ENCODE results near the gene HLA-DRA. TPM values are rescaled to one million over a fixed set of nuclear protein-coding genes. Genes with fewer than 3 reads are reported as not detected.

Gene HLA-DRA
- total RNA-seq, 1 experiment from 2014 or later = 1.2 TPM

DNA sequence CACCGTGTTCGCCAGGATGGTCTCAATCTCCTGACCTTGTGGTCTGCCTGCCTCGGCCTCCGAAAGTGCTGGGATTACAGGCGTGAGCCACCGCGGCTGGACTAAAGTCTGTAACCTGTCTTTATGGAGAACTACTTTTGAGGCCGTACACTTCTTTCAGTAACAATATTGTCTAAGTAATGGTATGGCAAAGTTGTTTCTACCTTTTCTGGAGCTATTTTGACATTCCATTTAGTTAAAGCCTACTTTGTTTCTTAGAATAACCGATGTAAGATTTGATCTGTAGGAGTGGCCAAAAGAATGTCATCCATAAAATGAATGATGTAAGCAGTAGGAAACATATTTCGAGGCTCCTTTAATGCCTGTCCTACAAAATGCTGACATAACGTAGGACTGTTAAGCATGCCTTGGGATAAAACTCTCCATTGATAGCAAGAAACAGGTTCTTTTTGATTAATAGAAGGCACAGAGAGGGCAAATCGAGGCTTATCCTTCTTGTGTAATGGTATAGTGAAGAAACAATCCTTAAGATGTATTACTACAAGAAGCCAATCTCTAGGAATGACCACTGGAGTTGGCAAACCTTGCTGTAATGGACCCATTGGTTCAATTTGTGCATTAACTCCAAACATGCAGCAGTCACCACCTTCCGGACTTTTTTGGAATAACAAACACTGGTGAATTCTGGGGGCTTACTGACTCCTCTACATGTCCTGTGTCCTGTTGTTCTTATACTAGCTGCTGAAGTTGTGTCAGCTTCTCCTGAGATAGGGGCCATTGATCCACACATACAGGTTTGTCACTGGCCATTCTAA, 35.9 kb downstream of the HLA-DRA start:
- no peak for DNase-seq (ENCODE audit: low read depth)

DNA sequence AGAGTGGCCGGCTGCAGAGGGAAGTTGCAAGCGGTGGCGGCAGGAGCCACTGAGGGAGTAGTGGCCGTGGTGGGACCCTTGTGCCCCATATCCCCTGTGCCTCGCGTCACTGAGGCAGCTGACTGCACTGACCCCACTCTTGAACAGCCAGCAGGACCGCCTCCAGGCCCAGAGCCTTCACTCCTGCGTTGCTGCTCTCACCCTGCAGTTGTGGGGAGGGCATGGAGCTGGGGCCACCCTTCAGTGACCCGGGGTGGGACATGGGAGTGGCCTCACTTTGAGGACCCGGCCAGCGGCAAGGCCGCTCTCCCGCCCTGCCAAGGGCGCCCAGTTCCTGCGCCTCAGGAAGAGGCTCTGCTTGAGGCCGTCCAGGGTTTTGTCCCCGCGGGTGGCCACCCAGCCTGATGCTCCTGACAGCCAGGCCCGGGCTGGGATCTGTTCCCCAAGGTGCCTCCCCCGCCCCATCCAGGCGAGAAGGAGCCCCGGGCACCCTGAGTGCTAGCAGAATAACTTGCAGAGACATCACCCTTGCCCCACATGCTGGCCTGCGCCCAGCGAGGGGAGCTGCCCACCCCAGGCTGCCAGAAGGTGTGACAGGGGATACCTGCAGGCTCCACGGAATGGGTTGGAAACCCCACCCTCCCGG, 44.4 kb downstream of the HLA-DRA start:
- no peak for DNase-seq (ENCODE audit: low read depth)

DNA sequence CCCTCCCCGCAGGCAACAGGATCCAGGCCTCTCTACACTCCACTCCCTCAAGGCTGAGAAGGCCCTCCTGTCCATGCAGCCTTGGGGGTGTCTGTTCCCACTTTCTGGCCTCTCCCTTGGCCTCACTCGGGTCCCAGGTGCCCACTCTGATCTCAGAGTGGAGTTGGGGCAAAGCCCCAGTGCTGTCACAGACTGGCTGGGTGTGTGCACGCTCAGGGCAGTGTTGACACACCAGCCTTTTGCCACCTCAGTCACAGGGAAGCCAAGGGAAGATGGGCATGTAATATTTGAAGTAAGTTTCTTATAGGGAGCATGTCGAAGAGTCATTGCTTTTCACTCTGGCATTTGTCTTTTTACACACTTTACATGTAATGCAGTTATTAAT, 44.9 kb downstream of the HLA-DRA start:
- DNase-seq (ENCODE audit: low read depth) = no peak

DNA sequence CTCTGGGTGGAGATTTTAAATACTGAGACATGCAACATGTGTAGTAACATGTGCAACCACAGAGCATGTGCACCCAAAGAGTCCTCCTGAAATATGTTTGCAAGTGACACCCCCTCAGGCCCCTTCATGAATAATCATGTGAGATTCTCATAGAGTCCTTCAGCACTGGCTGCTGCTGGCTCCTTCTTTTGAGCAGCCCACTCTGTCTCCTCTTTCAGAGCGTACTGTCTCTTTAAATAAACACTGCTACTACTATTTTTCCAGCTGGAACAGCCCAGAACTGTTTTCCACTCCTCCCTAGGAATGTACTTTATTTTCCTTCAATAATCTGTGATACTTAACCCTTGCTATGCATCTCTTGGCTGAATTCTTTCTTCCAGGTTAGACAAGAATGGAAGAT, 48.4 kb downstream of the HLA-DRA start:
- DNase-seq (ENCODE audit: low read depth) = no peak

DNA sequence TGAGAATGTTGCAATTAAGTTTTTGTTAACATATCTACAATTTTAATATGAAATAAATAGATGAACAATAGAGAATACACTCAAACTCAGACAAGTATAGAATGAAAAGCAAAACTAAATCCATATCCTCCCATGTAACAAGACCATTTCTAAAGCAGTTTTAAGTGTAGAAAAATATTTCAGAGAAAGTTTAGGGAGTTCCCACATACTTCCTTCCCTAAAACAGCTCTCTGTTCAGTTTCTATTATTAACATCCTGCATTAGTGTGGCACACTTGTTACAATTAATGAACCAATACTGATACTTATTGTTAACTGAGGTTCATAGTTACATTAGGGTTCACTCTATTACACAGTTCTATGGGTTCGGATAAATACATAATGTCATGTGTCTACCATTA, 52.0 kb downstream of the HLA-DRA start:
- DNase-seq (ENCODE audit: low read depth) = no peak

DNA sequence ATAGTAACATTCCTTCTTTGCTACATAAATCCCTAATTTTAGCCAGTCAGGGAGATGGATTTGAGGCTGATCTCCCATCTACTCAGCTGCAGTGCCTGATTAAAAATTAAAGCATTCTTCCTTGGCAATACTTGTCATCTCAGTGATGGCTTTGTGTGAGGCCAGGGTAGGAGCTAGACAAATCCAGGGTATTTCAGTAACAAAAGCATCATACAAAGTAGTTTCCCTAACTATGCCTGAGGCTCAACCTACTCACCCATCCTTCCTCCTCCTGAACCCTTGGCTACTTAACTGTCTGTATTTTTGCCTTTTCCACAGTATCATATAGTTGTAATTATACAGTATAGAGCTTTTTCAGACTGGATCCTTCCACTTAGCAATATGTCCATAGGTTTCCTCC, 52.7 kb downstream of the HLA-DRA start:
- DNase-seq (ENCODE audit: low read depth) = no peak

Other genes starting within 250 kb of the HLA-DRA start
- 20.3 and 29.8 TPM in 2 replicates for gene PBX2, start 249.7 kb upstream of the HLA-DRA start, total RNA-seq (2014; rRNA removed; shearing (Covaris generic))
- 12.9 and 13.9 TPM in 2 replicates for gene GPSM3, start 247.2 kb upstream of the HLA-DRA start, total RNA-seq (2014; rRNA removed; shearing (Covaris generic))
- gene NOTCH4, start 215.8 kb upstream of the HLA-DRA start, total RNA-seq (2014; rRNA removed; shearing (Covaris generic)) = 1.7 and 2.2 TPM in 2 replicates
- not detected in 2 replicates for gene TSBP1, start 68.0 kb upstream of the HLA-DRA start, total RNA-seq (2014; rRNA removed; shearing (Covaris generic))
- gene BTNL2, start 32.7 kb upstream of the HLA-DRA start, total RNA-seq (2014; rRNA removed; shearing (Covaris generic)) = not detected in 2 replicates
- gene HLA-DRB5, start 90.4 kb downstream of the HLA-DRA start, total RNA-seq (2014; rRNA removed; shearing (Covaris generic)) = not detected in 2 replicates
- 0.17 TPM in 1 of 2 replicates, not detected in the other for gene HLA-DRB1, start 150.0 kb downstream of the HLA-DRA start, total RNA-seq (2014; rRNA removed; shearing (Covaris generic))
- gene HLA-DQA1, start 197.5 kb downstream of the HLA-DRA start, total RNA-seq (2014; rRNA removed; shearing (Covaris generic)) = not detected in 2 replicates
- gene HLA-DQB1, start 226.8 kb downstream of the HLA-DRA start, total RNA-seq (2014; rRNA removed; shearing (Covaris generic)) = not detected in 2 replicates